Brain microvascular endothelial cell (primary cell): ENCODE measurements around the gene VPS50.

Experiments used
- DNase-seq: peaks from one replicate; pipeline ENCODE4 v3.0.0-alpha.2; 2020
- H3K27ac ChIP-seq: fragments of 250-450 bp; sonication (Bioruptor Pico); 2 replicates; pipeline ENCODE4 v1.5.1; 2020; ENCODE audit warnings: mild to moderate bottlenecking, moderate library complexity
- H3K27me3 ChIP-seq: fragments of 250-450 bp; sonication (Bioruptor Pico); replicated peaks from 2 replicates; pipeline ENCODE4 v1.5.1; 2020; ENCODE audit warnings: mild to moderate bottlenecking
- H3K36me3 ChIP-seq: fragments of 250-450 bp; sonication (Bioruptor Pico); replicated peaks from 2 replicates; pipeline ENCODE4 v1.5.1; 2020; ENCODE audit warnings: mild to moderate bottlenecking
- H3K4me3 ChIP-seq: 2 replicates; pipeline ENCODE4 v1.5.1; 2011; ENCODE audit warnings: low read depth, mild to moderate bottlenecking, control low read depth, low read length, moderate library complexity
- CTCF ChIP-seq: IDR thresholded peaks from 2 replicates; pipeline ENCODE4 v1.5.1; 2011; ENCODE audit warnings: low read depth, mild to moderate bottlenecking, moderate library complexity, low read length, control low read depth, inconsistent platforms; ENCODE audit errors: missing control alignments
- in situ Hi-C: cut with HindIII; loops from 2 replicates; pipeline ENCODE4 v1.10.0; 2017; ENCODE audit warnings: low sequenced_read_pairs, low pct_ligation_motif_present

VPS50 gene

GRCh38 chr7:93301736-93302135 is 69.6 kb downstream of the VPS50 start:
- Histone ChIP-seq H3K27ac (no peak overlapping the region), H3K27me3 (no peaks in the 10 kb centered on the region), H3K4me3 (no peak overlapping the region), H3K36me3 (no peaks in the 10 kb centered on the region)
- DNase-seq = no peak
- TF ChIP-seq CTCF = no peak
- in situ Hi-C loops = no loop called here

DNA sequence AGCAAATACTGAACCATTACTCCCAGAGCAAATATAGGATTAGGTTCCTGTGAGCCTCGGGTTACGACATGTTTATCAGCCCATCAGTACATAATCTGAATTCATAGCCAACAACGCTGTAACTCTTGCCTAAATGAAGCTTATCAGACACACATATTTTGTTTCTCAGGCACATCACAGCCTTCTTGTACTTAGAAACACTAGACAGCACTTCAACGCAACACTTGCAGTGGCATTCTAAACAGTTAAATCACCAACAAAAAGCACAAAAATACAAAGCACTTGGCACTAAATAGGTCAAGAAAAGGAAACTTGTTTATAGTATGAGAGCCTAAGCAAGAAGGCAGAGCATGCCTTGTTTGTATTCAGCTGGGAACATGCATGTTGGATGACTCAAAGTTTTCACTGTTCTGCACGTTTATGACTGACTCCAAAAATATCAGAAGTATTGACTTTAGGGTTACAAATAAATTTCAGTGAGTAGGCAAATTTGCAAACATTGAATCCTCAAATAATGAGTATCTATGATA is 75.0 kb downstream of the VPS50 start:
- peak; percentile 46 for DNase-seq
- Histone ChIP-seq H3K27me3 (no peaks in the 10 kb centered on the region), H3K36me3 (no peaks in the 10 kb centered on the region), H3K27ac (peak overlapping the region; percentile 34), H3K4me3 (no peak overlapping the region)
- in situ Hi-C loops = no loop called here
- TF ChIP-seq CTCF = no peak

DNA sequence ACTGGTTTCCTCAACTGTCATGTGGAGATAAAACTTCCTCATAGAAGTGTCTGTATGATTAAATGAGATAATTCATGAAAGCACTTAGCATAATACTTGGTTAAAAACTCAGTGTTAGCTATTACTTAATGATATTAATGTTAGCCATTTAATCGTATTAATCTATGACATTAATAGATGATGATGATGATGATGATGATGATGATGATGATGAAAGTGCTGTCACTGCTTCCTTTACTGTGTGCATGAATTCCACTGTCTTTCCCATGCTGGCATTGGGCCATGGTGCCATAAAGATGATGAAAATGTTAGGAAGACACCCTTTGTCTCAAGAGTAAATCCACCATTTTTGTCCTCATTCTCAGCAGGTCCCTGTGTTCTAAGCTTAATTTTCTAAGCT is 75.8 kb downstream of the VPS50 start:
- no peak overlapping the region for H3K4me3 ChIP-seq
- H3K27ac ChIP-seq = no peak overlapping the region
- no peaks in the 10 kb centered on the region for H3K27me3 ChIP-seq
- no peak for TF ChIP-seq CTCF
- in situ Hi-C loops = no loop called here
- no peak for DNase-seq
- no peaks in the 10 kb centered on the region for H3K36me3 ChIP-seq

- TF ChIP-seq CTCF = no peak
- no peak for DNase-seq
- no peak overlapping the region for H3K4me3 ChIP-seq
- H3K27ac ChIP-seq = no peak overlapping the region
- in situ Hi-C loops = no loop called here
- no peaks in the 10 kb centered on the region for H3K36me3 ChIP-seq
- no peaks in the 10 kb centered on the region for H3K27me3 ChIP-seq
These were observed 78.2 kb downstream of the VPS50 start for GRCh38 chr7:93310346-93310745.

DNA sequence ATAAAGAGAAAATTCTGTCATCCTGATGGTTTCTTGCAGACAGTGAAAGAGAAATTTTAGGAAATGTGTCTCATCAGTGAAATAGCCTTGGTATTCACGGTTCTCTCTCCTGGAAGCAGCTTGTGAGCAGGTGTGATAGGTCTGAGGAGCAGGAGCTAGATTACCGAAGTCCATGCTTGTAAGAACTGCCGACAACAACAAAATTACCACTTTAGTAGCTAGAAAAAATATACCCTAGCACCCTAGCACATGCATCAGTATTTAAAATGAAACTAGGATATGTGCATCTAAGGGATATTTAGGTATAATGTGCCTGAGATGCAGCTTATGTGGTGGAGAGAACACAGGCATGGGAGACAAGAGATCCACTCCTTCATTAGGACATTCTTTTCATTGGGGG is 82.3 kb downstream of the VPS50 start:
- no peaks in the 10 kb centered on the region for H3K27me3 ChIP-seq
- H3K36me3 ChIP-seq = no peaks in the 10 kb centered on the region
- in situ Hi-C loops = no loop called here
- no peak for DNase-seq
- H3K27ac ChIP-seq = no peak overlapping the region
- no peak overlapping the region for H3K4me3 ChIP-seq
- no peak for TF ChIP-seq CTCF

- Histone ChIP-seq H3K36me3 (no peaks in the 10 kb centered on the region), H3K27ac (peak overlapping the region; percentile 23), H3K27me3 (no peaks in the 10 kb centered on the region), H3K4me3 (no peak overlapping the region)
- no peak for DNase-seq
- no peak for TF ChIP-seq CTCF
- in situ Hi-C loops = no loop called here
These were observed 83.7 kb downstream of the VPS50 start for GRCh38 chr7:93315896-93316295.
